Suprapubic skin (tissue), 3 donors: ENCODE measurements around the gene RAD9B.

Source experiments
- CTCF ChIP-seq, 2 donors: fragments of 200-600 bp in 1 of 2; fragments of 450-650 bp in 1 of 2; sonication (generic) in 1 of 2; IDR thresholded peaks; one replicate each; pipeline ENCODE4 v1.5.1; 2016 to 2019; ENCODE audit warnings: antibody characterized with exemption in 2 of 2, mild to moderate bottlenecking in 1 of 2, moderate library complexity in 1 of 2
- EP300 ChIP-seq: sonication (generic); formaldehyde crosslinking; IDR thresholded peaks from one replicate; pipeline ENCODE4 v1.6.1; 2017; ENCODE audit warnings: antibody characterized with exemption
- POLR2A ChIP-seq, 2 donors: fragments of 450-650 bp; IDR thresholded peaks; one replicate each; pipeline ENCODE4 v1.6.1; 2017; ENCODE audit warnings: antibody characterized with exemption in 2 of 2, mild to moderate bottlenecking in 2 of 2, moderate library complexity in 2 of 2

GRCh38 chr12:110466791-110467190, 35.3 kb upstream of the RAD9B start:
- TF ChIP-seq EP300 = no peak
- no peak for TF ChIP-seq CTCF (IDR thresholded peaks at IDR 0.05)
- no peak for TF ChIP-seq POLR2A (IDR thresholded peaks at IDR 0.05)
